HepG2 (cell line): Measurements from ENCODE around the gene EIF4G3.

Experiments
- GABPA ChIP-seq, 2 experiments: IDR thresholded peaks; 2 replicates each; pipeline ENCODE4 v1.6.1; 2011 to 2016; ENCODE audit warnings: low read depth in 2 of 2, low read length in 1 of 2, missing biosample characterization in 1 of 2, missing genetic modification characterization in 1 of 2
- MLX ChIP-seq: IDR thresholded peaks from 2 replicates; pipeline ENCODE4 v1.6.1; 2016
- PHF8 ChIP-seq: sonication (generic); formaldehyde crosslinking; IDR thresholded peaks from 2 replicates; pipeline ENCODE4 v1.5.0; 2020; ENCODE audit warnings: missing genetic modification reagents
- TF ChIP-seq, protein P1 (sequence below): IDR thresholded peaks from 2 replicates; pipeline ENCODE4 v1.6.1; 2016; ENCODE audit warnings: low read depth, control low read depth

- no peak for TF ChIP-seq MLX
- TF ChIP-seq GABPA (IDR thresholded peaks at IDR 0.05; ENCODE audit: low read depth, low read length), result no peak
- TF ChIP-seq GABPA (CRISPR knock-in tag; IDR thresholded peaks at IDR 0.05; ENCODE audit: low read depth), result no peak
- TF ChIP-seq PHF8 (CRISPR knock-in tag), result no peak
- TF ChIP-seq, protein P1, sequence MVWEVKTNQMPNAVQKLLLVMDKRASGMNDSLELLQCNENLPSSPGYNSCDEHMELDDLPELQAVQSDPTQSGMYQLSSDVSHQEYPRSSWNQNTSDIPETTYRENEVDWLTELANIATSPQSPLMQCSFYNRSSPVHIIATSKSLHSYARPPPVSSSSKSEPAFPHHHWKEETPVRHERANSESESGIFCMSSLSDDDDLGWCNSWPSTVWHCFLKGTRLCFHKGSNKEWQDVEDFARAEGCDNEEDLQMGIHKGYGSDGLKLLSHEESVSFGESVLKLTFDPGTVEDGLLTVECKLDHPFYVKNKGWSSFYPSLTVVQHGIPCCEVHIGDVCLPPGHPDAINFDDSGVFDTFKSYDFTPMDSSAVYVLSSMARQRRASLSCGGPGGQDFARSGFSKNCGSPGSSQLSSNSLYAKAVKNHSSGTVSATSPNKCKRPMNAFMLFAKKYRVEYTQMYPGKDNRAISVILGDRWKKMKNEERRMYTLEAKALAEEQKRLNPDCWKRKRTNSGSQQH (CRISPR knock-in tag), result no peak
These were observed 226.7 kb downstream of the EIF4G3 start for GRCh38 chr1:20949871-20950590.
